ENCODE measurements around the gene HS3ST4. TPM values are rescaled to one million over a fixed set of nuclear protein-coding genes. Genes with fewer than 3 reads are reported as not detected.

The HS3ST4 gene
- total and polyA plus RNA-seq, 2 donors (not counting 1 experiment from before 2014, with no cell fraction given): not detected

DNA sequence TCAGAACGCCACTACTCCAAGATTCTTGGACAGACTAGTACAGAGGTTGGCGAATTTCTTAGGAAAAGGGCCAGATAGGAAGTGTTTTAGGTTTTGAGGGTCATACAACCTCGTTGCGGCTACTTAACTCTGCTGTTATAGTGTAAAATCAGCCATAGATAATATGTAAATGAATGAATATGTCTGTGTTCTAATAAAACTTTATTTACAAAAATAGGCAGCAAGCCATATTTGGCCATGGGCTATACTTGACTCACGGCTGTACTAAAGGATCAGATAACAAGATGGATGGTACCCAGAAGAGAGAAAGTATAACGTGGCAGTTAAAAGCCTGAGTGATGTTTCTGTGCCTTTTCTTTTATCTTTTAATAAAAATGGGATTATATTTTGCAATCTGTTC lies 125.5 kb downstream of the HS3ST4 start:
- H3K27me3 ChIP-seq (replicated peaks in 1 of 4; ENCODE audit: control extremely low read depth in 1 of 4, control insufficient read depth in 3 of 4, insufficient read depth in 4 of 4, low read length in 3 of 4): peaks cover 0 to 8% (median 0%) of the 10 kb centered on the region in 4 experiments
- no peak overlapping the region for H3K4me2 ChIP-seq (replicated peaks; ENCODE audit: low read depth, low read length, poor library complexity, severe bottlenecking)
- no peaks in the 10 kb centered on the region for H3K9me3 Mint-ChIP-seq (ENCODE audit: insufficient read depth)
- H3K4me3 Mint-ChIP-seq: no peak overlapping the region
- peaks cover 7% of the 10 kb centered on the region for H3K27me3 Mint-ChIP-seq
- H2AFZ ChIP-seq (ENCODE audit: insufficient read depth, low read depth, low read length, poor library complexity, severe bottlenecking): no peak overlapping the region
- DNase-seq (no peak), ATAC-seq (ENCODE audit: low read depth) (no peak)
- WGBS (ENCODE audit: insufficient coverage): 96% methylated on average over 2 of the region's 6 CpGs
- H3K4me1 Mint-ChIP-seq: no peaks in the 10 kb centered on the region
- no peak overlapping the region for H3K27ac Mint-ChIP-seq
- intact Hi-C loops (cut with micrococcal nuclease): no loop called here
- H3K27ac ChIP-seq (ENCODE audit: low read length in 2 of 2): no peak overlapping the region
- no peaks in the 10 kb centered on the region for H3K4me1 ChIP-seq (ENCODE audit: control insufficient read depth in 2 of 2, insufficient read depth in 2 of 2, low read length in 2 of 2)
- no peak overlapping the region for H3K4me3 ChIP-seq (ENCODE audit: control extremely low read depth in 1 of 5, extremely low read depth in 1 of 5, insufficient read depth in 1 of 5, low read depth in 2 of 5, low read length in 4 of 5)
- H3K9me3 ChIP-seq (ENCODE audit: control extremely low read depth in 1 of 3, control insufficient read depth in 2 of 3, insufficient read depth in 1 of 3, low read length in 2 of 3): peaks cover 0 to 2% (median 0%) of the 10 kb centered on the region in 3 donors
- no peaks in the 10 kb centered on the region for H3K36me3 ChIP-seq (replicated peaks in 1 of 2; ENCODE audit: control extremely low read depth in 1 of 2, control insufficient read depth in 1 of 2, extremely low read depth in 1 of 2, insufficient read depth in 2 of 2, low read length in 1 of 2)
- ChIA-PET POLR2A (no interaction called here), CTCF (no interaction called here)
- TF ChIP-seq, protein P1, sequence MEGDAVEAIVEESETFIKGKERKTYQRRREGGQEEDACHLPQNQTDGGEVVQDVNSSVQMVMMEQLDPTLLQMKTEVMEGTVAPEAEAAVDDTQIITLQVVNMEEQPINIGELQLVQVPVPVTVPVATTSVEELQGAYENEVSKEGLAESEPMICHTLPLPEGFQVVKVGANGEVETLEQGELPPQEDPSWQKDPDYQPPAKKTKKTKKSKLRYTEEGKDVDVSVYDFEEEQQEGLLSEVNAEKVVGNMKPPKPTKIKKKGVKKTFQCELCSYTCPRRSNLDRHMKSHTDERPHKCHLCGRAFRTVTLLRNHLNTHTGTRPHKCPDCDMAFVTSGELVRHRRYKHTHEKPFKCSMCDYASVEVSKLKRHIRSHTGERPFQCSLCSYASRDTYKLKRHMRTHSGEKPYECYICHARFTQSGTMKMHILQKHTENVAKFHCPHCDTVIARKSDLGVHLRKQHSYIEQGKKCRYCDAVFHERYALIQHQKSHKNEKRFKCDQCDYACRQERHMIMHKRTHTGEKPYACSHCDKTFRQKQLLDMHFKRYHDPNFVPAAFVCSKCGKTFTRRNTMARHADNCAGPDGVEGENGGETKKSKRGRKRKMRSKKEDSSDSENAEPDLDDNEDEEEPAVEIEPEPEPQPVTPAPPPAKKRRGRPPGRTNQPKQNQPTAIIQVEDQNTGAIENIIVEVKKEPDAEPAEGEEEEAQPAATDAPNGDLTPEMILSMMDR (IDR thresholded peaks at IDR 0.05): no peak
- TF ChIP-seq EZH2 (IDR thresholded peaks at IDR 0.05; ENCODE audit: borderline replicate concordance, insufficient read depth, low read depth, low read length, poor library complexity, severe bottlenecking): no peak
- H3K9ac ChIP-seq (ENCODE audit: low read length): no peak overlapping the region
- H3K79me2 ChIP-seq (ENCODE audit: control insufficient read depth, insufficient read depth, low read length): no peaks in the 10 kb centered on the region
- no peaks in the 10 kb centered on the region for H4K20me1 ChIP-seq (ENCODE audit: control insufficient read depth, insufficient read depth, low read length, poor library complexity, severe bottlenecking)

DNA sequence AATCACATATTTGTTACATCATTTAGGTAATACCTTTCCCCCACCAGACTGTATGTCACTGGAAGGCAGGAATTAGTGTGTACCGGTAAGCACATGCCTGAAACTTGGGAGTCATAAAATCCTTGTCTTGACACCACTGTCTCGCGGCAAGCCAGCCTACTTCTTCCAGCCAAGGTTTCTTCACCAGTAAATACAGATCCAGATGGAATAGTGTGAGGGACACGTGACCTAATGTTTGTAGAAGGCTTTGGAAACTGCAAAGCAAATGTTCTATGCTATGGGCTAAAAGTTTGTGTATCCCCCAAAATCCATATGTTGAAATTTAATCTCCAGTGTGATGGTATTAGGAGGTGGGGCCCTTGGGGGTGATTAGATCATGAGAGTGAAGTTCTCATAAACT lies 126.1 kb downstream of the HS3ST4 start:
- intact Hi-C loops (cut with micrococcal nuclease): no loop called here
- CTCF ChIA-PET: no interaction called here
- no peak overlapping the region for H3K9ac ChIP-seq (ENCODE audit: low read length)

More for the DNA sequence above, 126.1 kb downstream of the HS3ST4 start:
- TF ChIP-seq, protein P1 (IDR thresholded peaks at IDR 0.05): no peak
- no peak for TF ChIP-seq EZH2 (IDR thresholded peaks at IDR 0.05; ENCODE audit: borderline replicate concordance, insufficient read depth, low read depth, low read length, poor library complexity, severe bottlenecking)
- Mint-ChIP-seq H3K4me3 (no peak overlapping the region), H3K27me3 (peaks cover 4% of the 10 kb centered on the region), H3K27ac (no peak overlapping the region), H3K9me3 (ENCODE audit: insufficient read depth) (no peaks in the 10 kb centered on the region), H3K4me1 (no peaks in the 10 kb centered on the region)
- no peak overlapping the region for H3K4me2 ChIP-seq (replicated peaks; ENCODE audit: low read depth, low read length, poor library complexity, severe bottlenecking)
- H4K20me1 ChIP-seq (ENCODE audit: control insufficient read depth, insufficient read depth, low read length, poor library complexity, severe bottlenecking): no peaks in the 10 kb centered on the region
- peaks cover 0 to 8% (median 0%) of the 10 kb centered on the region in 4 experiments for H3K27me3 ChIP-seq (replicated peaks in 1 of 4; ENCODE audit: control extremely low read depth in 1 of 4, control insufficient read depth in 3 of 4, insufficient read depth in 4 of 4, low read length in 3 of 4)
- no peak for DNase-seq
- no peaks in the 10 kb centered on the region for H3K36me3 ChIP-seq (replicated peaks in 1 of 2; ENCODE audit: control extremely low read depth in 1 of 2, control insufficient read depth in 1 of 2, extremely low read depth in 1 of 2, insufficient read depth in 2 of 2, low read length in 1 of 2)
- POLR2A ChIA-PET: no interaction called here
- H3K4me1 ChIP-seq (ENCODE audit: control insufficient read depth in 2 of 2, insufficient read depth in 2 of 2, low read length in 2 of 2): no peaks in the 10 kb centered on the region
- no CpG with 5 or more reads among the region's 4 CpGs for WGBS (ENCODE audit: insufficient coverage)
- no peaks in the 10 kb centered on the region for H3K79me2 ChIP-seq (ENCODE audit: control insufficient read depth, insufficient read depth, low read length)
- H3K27ac ChIP-seq (ENCODE audit: low read length in 2 of 2): no peak overlapping the region
- H2AFZ ChIP-seq (ENCODE audit: insufficient read depth, low read depth, low read length, poor library complexity, severe bottlenecking): no peak overlapping the region
- peaks cover 0 to 2% (median 0%) of the 10 kb centered on the region in 3 donors for H3K9me3 ChIP-seq (ENCODE audit: control extremely low read depth in 1 of 3, control insufficient read depth in 2 of 3, insufficient read depth in 1 of 3, low read length in 2 of 3)
- H3K4me3 ChIP-seq (ENCODE audit: control extremely low read depth in 1 of 5, extremely low read depth in 1 of 5, insufficient read depth in 1 of 5, low read depth in 2 of 5, low read length in 4 of 5): no peak overlapping the region
- no peak for ATAC-seq (ENCODE audit: low read depth)

All from B cell (primary cell).